ENCODE results near the gene PRR14.

PRR14 gene

GRCh38 chr16:30619202-30619601 is 31.6 kb upstream of the PRR14 start:
- DNase-seq, result no peak
- no peak overlapping the region for H3K4me3 ChIP-seq (ENCODE audit: low read depth, low read length)
- no peak for TF ChIP-seq CTCF (IDR thresholded peaks at IDR 0.05; ENCODE audit: low read depth, low read length)
- peaks cover 7% of the 10 kb centered on the region for H3K9me3 ChIP-seq (ENCODE audit: severe bottlenecking)
- no peaks in the 10 kb centered on the region for H3K36me3 ChIP-seq
- no peak overlapping the region for H3K27ac ChIP-seq
- no peaks in the 10 kb centered on the region for H3K27me3 ChIP-seq (ENCODE audit: insufficient read depth, low read depth, severe bottlenecking)

- Histone ChIP-seq H3K9me3 (ENCODE audit: severe bottlenecking) (peaks cover 8% of the 10 kb centered on the region), H3K4me3 (ENCODE audit: low read depth, low read length) (no peak overlapping the region), H3K36me3 (no peaks in the 10 kb centered on the region), H3K27me3 (ENCODE audit: insufficient read depth, low read depth, severe bottlenecking) (no peaks in the 10 kb centered on the region), H3K27ac (no peak overlapping the region)
- TF ChIP-seq CTCF (IDR thresholded peaks at IDR 0.05; ENCODE audit: low read depth, low read length), result no peak
- no peak for DNase-seq
Measured at GRCh38 chr16:30619638-30620037, 31.1 kb upstream of the PRR14 start.

- peaks cover 8% of the 10 kb centered on the region for H3K9me3 ChIP-seq (ENCODE audit: severe bottlenecking)
- H3K36me3 ChIP-seq, result no peaks in the 10 kb centered on the region
- TF ChIP-seq CTCF (IDR thresholded peaks at IDR 0.05; ENCODE audit: low read depth, low read length), result no peak
- H3K27me3 ChIP-seq (ENCODE audit: insufficient read depth, low read depth, severe bottlenecking), result no peaks in the 10 kb centered on the region
- no peak overlapping the region for H3K4me3 ChIP-seq (ENCODE audit: low read depth, low read length)
- H3K27ac ChIP-seq, result no peak overlapping the region
- DNase-seq, result no peak
Measured at GRCh38 chr16:30620169-30620568, 30.6 kb upstream of the PRR14 start.

GRCh38 chr16:30621765-30622164 is 29.0 kb upstream of the PRR14 start:
- Histone ChIP-seq H3K27ac (no peak overlapping the region), H3K36me3 (no peaks in the 10 kb centered on the region), H3K4me3 (ENCODE audit: low read depth, low read length) (no peak overlapping the region), H3K9me3 (ENCODE audit: severe bottlenecking) (peaks cover 8% of the 10 kb centered on the region), H3K27me3 (ENCODE audit: insufficient read depth, low read depth, severe bottlenecking) (no peaks in the 10 kb centered on the region)
- no peak for DNase-seq
- no peak for TF ChIP-seq CTCF (IDR thresholded peaks at IDR 0.05; ENCODE audit: low read depth, low read length)

GRCh38 chr16:30622455-30623032 is 28.2 kb upstream of the PRR14 start:
- no peak for TF ChIP-seq CTCF (IDR thresholded peaks at IDR 0.05; ENCODE audit: low read depth, low read length)
- Histone ChIP-seq H3K9me3 (ENCODE audit: severe bottlenecking) (peaks cover 8% of the 10 kb centered on the region), H3K36me3 (no peaks in the 10 kb centered on the region), H3K27ac (no peak overlapping the region), H3K4me3 (ENCODE audit: low read depth, low read length) (no peak overlapping the region), H3K27me3 (ENCODE audit: insufficient read depth, low read depth, severe bottlenecking) (no peaks in the 10 kb centered on the region)
- no peak for DNase-seq
